Skeletal muscle satellite cell (primary cell): ENCODE results near the gene KLHL30.

Experiments used
- H3K27me3 ChIP-seq: 2 replicates; pipeline ENCODE4 v1.7.0; 2013; ENCODE audit warnings: low read length; ENCODE audit not compliant: control insufficient read depth, insufficient read depth
- H3K36me3 ChIP-seq: 2 replicates; pipeline ENCODE4 v1.7.0; 2013; ENCODE audit warnings: mild to moderate bottlenecking, control low read depth, low read length; ENCODE audit not compliant: insufficient read depth
- H3K4me1 ChIP-seq: 2 replicates; pipeline ENCODE4 v1.7.0; 2013; ENCODE audit warnings: low read length; ENCODE audit not compliant: control insufficient read depth, insufficient read depth
- H3K4me2 ChIP-seq: 2 replicates; pipeline ENCODE4 v1.7.0; 2013; ENCODE audit warnings: mild to moderate bottlenecking, low read length
- H3K4me3 ChIP-seq: 2 replicates; pipeline ENCODE4 v1.7.0; 2013; ENCODE audit warnings: low read length
- H3K9ac ChIP-seq: 2 replicates; pipeline ENCODE4 v1.7.0; 2013; ENCODE audit warnings: mild to moderate bottlenecking, low read depth, low read length, moderate library complexity
- H3K9me3 ChIP-seq: replicated peaks from 2 replicates; pipeline ENCODE4 v1.7.0; 2013; ENCODE audit warnings: mild to moderate bottlenecking, control low read depth, low read length

KLHL30 gene

DNA sequence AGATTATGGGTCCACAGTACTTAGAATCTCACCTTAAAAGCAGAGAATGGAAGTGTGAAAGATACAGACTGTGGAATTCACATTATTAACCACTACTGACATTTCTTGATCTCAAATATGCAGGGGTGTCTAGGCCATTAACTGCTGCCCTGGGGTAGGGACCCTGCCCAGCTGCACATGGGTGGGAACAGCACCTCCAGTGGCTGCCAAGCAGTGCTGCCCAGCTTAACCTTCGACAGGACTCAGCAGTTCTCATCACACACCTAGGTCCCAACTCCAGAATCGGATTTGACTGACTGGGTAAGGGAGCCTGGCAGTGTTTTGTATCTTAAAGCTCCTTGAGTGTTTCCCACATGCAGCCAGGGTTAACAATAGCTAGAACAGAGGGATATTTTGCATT lies 35.2 kb downstream of the KLHL30 start:
- peaks cover 27% of the 10 kb centered on the region for H3K4me1 ChIP-seq
- peaks cover 78% of the 10 kb centered on the region for H3K36me3 ChIP-seq
- no peak overlapping the region for H3K4me3 ChIP-seq
- no peak overlapping the region for H3K9ac ChIP-seq
- no peaks in the 10 kb centered on the region for H3K27me3 ChIP-seq
- no peaks in the 10 kb centered on the region for H3K9me3 ChIP-seq
- no peak overlapping the region for H3K4me2 ChIP-seq

DNA sequence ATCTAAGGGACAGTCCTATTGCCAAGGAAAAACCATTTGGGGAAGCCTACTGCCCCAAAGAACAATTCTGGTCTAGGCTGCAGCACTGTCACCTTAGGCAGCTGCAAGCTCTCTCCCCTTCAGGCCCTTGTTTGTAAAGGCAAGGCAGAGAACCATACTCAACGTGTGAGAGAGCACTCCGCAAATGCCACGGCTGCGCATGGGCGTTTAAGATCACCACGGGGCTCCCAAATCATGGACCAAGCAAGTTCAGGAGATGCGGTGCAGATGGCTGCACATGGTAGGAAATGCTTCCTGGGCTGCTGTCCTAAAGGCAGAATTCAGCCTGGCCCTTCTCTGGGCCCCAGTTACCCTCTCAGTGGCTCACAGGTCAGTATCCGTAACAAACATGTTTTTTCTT lies 35.8 kb downstream of the KLHL30 start:
- no peaks in the 10 kb centered on the region for H3K27me3 ChIP-seq
- H3K9me3 ChIP-seq: no peaks in the 10 kb centered on the region
- H3K4me2 ChIP-seq: no peak overlapping the region
- peaks cover 79% of the 10 kb centered on the region for H3K36me3 ChIP-seq
- H3K4me1 ChIP-seq: peaks cover 21% of the 10 kb centered on the region
- no peak overlapping the region for H3K4me3 ChIP-seq
- H3K9ac ChIP-seq: no peak overlapping the region

GRCh38 chr2:238174701-238175100 lies 36.2 kb downstream of the KLHL30 start:
- Histone ChIP-seq H3K36me3 (peaks cover 83% of the 10 kb centered on the region), H3K27me3 (no peaks in the 10 kb centered on the region), H3K9me3 (no peaks in the 10 kb centered on the region), H3K4me1 (peaks cover 17% of the 10 kb centered on the region), H3K9ac (no peak overlapping the region), H3K4me2 (no peak overlapping the region), H3K4me3 (no peak overlapping the region)

GRCh38 chr2:238176613-238177012 lies 38.1 kb downstream of the KLHL30 start:
- Histone ChIP-seq H3K4me3 (no peak overlapping the region), H3K36me3 (peaks cover 89% of the 10 kb centered on the region), H3K9ac (no peak overlapping the region), H3K27me3 (no peaks in the 10 kb centered on the region), H3K4me2 (no peak overlapping the region), H3K9me3 (no peaks in the 10 kb centered on the region), H3K4me1 (peaks cover 2% of the 10 kb centered on the region)

GRCh38 chr2:238180554-238180953 lies 42.1 kb downstream of the KLHL30 start:
- no peaks in the 10 kb centered on the region for H3K4me1 ChIP-seq
- H3K27me3 ChIP-seq: no peaks in the 10 kb centered on the region
- H3K9ac ChIP-seq: no peak overlapping the region
- peaks cover 87% of the 10 kb centered on the region for H3K36me3 ChIP-seq
- H3K4me2 ChIP-seq: no peak overlapping the region
- no peaks in the 10 kb centered on the region for H3K9me3 ChIP-seq
- H3K4me3 ChIP-seq: no peak overlapping the region

- no peaks in the 10 kb centered on the region for H3K27me3 ChIP-seq
- peaks cover 93% of the 10 kb centered on the region for H3K36me3 ChIP-seq
- no peaks in the 10 kb centered on the region for H3K9me3 ChIP-seq
- no peaks in the 10 kb centered on the region for H3K4me1 ChIP-seq
- no peak overlapping the region for H3K9ac ChIP-seq
- no peak overlapping the region for H3K4me2 ChIP-seq
- no peak overlapping the region for H3K4me3 ChIP-seq
Measured at GRCh38 chr2:238182362-238182761, 43.9 kb downstream of the KLHL30 start.

- no peaks in the 10 kb centered on the region for H3K27me3 ChIP-seq
- no peaks in the 10 kb centered on the region for H3K9me3 ChIP-seq
- no peak overlapping the region for H3K4me3 ChIP-seq
- no peak overlapping the region for H3K4me2 ChIP-seq
- no peaks in the 10 kb centered on the region for H3K4me1 ChIP-seq
- H3K36me3 ChIP-seq: peaks cover 93% of the 10 kb centered on the region
- H3K9ac ChIP-seq: no peak overlapping the region
Measured at GRCh38 chr2:238183821-238184220, 45.4 kb downstream of the KLHL30 start.

DNA sequence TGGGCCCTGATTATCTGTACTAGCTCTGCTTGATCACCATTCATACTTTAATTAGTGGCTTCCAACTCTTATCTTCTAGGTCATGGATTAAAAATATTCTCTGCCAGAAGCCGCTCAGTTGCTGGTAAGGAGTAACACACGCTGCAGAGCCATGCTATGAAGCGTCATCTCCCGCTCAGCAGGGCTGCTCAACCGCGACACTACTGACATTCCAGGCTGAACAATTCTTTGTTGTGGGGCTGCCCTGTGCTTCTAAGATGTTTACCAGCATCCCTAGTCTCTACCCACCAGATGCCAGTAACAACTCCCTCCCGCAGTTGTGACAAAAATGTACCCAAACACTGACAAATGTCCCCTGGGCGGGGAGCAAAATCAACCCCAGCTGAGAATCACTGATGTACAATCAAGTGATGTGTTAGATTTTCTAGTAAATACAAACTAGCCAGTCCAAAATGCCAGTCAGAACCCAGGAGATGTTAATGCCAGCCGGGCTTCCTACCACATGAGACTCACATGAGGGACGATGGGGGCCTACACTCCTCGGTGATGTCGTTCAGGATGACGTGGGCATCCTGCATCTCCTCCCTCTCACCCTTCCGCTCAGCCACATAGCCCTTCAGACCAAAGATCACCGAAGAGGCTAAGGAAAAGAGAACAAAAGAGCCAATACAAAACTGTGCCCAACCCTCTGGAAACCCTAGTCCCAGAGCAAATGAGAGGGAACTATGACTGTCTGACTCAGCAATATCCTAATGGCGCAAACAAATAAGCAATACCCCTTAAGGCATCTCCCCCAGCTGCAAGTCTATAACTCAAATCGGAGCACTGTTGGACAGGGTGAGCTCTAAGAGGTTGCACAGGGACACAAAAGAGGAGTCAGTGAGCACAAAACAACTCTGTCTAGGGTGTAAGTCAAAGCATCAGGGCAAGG lies 49.4 kb downstream of the KLHL30 start:
- Histone ChIP-seq H3K9me3 (no peaks in the 10 kb centered on the region), H3K36me3 (peaks cover 78% of the 10 kb centered on the region), H3K4me2 (no peak overlapping the region), H3K27me3 (no peaks in the 10 kb centered on the region), H3K4me1 (no peaks in the 10 kb centered on the region), H3K4me3 (no peak overlapping the region), H3K9ac (no peak overlapping the region)

DNA sequence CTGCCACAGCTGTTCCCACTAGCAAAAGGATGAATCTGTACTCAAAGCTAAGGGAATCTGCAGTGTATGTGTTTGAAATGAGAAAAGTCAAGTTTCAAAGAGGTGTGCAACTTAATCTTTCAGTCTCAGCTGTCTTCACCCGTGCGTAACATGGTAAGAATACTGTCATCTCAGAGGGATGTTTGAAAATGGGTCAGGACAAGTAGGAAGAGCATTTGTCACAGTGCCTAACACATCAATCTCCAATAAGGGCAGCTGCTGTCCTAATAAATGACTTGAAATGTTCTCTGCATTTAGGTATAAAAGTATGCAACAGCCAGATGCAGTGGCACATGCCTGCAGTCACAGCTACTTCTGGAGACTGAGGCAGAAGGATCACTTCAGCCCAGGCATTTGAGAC lies 52.0 kb downstream of the KLHL30 start:
- no peak overlapping the region for H3K4me2 ChIP-seq
- no peaks in the 10 kb centered on the region for H3K4me1 ChIP-seq
- H3K27me3 ChIP-seq: no peaks in the 10 kb centered on the region
- H3K9ac ChIP-seq: no peak overlapping the region
- H3K4me3 ChIP-seq: no peak overlapping the region
- H3K36me3 ChIP-seq: peaks cover 74% of the 10 kb centered on the region
- H3K9me3 ChIP-seq: no peaks in the 10 kb centered on the region
